PFSK-1 (cell line): Measurements from ENCODE around the gene ASB12.

ENCODE experiments used
- POLR2AphosphoS5 ChIP-seq: IDR thresholded peaks from 2 replicates; pipeline ENCODE4 v1.6.1; 2012; ENCODE audit warnings: low read depth, mild to moderate bottlenecking, control low read depth, low read length, moderate library complexity
- TAF1 ChIP-seq: IDR thresholded peaks from 2 replicates; pipeline ENCODE4 v1.6.1; 2012; ENCODE audit warnings: low read length, control low read depth, borderline replicate concordance; ENCODE audit not compliant: insufficient read depth

DNA sequence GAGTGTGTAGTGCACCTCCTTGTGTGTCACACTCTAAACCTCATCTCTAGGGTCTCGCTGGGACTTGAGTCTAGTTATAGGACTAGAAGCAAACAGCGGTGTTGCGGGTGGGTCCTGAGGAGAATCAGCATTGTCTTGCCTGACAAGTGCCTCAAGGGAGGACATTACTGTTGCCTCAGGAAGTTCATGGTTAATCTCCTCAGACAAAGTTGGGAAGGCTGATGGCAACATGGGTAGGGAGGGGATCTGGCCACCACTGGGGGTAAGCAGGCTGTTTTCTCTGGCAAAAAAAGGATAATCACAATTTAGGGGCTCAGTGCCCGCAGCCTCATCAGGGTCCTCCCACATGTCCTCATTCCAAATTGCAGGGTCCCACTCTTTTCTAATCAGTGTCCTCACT is 12.4 kb downstream of the ASB12 start:
- TF ChIP-seq POLR2AphosphoS5, result no peak
- no peak for TF ChIP-seq TAF1
